ENCODE results near the gene PKHD1.

Gene PKHD1

DNA sequence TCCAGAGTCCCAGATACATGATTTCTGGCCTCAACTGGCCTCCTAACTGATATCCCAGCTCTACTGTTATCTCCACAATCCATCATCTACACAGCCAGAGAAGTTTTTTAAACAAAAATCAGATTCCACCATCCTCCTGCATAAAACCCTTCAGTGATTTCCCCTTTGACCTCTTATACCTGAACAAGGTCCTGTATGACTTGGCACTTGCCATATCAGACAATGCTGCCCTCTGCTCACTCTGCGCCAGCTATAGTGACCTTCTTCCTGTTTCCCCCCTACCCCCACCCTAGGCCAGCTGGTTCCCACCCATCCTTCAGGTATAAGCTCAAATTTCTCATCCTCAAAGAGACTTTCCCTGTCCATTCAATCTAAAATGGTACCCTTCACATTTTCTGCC is 322.2 kb downstream of the PKHD1 start:
- no peak for DNase-seq

GRCh38 chr6:51753635-51754034 is 333.8 kb downstream of the PKHD1 start:
- DNase-seq = no peak

GRCh38 chr6:51743999-51744398 is 343.4 kb downstream of the PKHD1 start:
- DNase-seq = no peak

DNA sequence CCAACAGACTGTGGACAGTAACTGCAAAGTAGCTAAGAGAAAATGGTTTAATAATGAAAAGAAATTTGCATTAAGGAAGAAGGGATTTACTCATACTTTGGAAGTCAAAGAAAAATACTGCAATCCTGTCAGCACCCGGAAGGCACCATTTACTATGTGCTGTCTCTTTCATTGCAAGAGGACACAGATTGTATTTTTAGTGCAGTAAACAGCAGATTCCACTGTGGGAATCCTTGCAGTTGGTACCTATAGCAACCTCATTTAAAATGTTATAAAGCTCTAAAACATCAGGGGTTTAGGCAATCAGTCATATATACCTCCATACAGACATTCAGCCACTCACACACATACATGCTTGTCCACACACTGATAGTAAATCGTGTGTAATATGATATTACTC is 346.8 kb downstream of the PKHD1 start:
- no peak for DNase-seq

GRCh38 chr6:51738614-51739013 is 348.8 kb downstream of the PKHD1 start:
- no peak for DNase-seq

- no peak for DNase-seq
Observed at GRCh38 chr6:51737580-51738360, 349.6 kb downstream of the PKHD1 start.

DNA sequence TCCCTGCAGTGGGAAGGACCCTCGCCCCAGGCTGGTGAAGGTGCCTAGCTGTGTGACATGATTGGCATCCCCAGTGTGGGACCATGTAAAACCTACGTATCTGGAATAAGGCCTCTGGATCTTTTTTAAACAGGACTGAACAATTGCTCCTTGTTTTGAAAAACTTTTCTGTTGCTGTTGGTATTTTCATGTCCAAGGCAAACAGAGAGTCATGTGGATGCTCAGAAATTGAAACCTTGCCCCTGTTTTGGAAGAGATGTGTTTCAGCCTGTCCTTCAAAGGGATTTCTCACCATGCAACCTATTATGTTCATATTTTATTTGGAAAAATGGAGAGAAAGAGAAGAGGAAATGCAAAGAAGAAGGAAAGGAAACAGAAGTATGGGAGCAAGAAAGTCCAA is 362.3 kb downstream of the PKHD1 start:
- DNase-seq = no peak

GRCh38 chr6:51720327-51720726 is 367.1 kb downstream of the PKHD1 start:
- no peak for DNase-seq

- no peak for DNase-seq
Observed at GRCh38 chr6:51719297-51719696, 368.1 kb downstream of the PKHD1 start.

- no peak for DNase-seq
Observed at GRCh38 chr6:51718533-51718932, 368.9 kb downstream of the PKHD1 start.

- no peak for DNase-seq
Observed at GRCh38 chr6:51717477-51717876, 369.9 kb downstream of the PKHD1 start.

DNA sequence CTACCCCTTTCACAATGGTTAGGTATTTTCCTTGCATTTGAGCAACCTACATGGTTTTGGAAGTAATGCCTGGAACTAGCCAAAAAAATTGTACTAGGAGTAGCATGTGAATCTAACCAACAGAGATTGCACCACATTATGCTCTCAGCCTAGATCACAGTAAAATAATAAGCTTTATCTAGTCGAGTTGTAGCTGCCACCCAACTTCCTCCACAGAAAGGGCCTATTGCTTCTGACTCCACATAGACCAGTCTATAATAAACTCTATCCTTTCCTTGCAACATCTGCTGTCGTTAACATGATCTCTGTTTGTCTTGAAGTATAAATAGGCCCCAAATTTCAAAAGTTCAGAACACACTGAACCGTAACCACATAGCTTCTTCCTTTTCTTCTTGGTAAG is 375.5 kb downstream of the PKHD1 start:
- no peak for DNase-seq

DNA sequence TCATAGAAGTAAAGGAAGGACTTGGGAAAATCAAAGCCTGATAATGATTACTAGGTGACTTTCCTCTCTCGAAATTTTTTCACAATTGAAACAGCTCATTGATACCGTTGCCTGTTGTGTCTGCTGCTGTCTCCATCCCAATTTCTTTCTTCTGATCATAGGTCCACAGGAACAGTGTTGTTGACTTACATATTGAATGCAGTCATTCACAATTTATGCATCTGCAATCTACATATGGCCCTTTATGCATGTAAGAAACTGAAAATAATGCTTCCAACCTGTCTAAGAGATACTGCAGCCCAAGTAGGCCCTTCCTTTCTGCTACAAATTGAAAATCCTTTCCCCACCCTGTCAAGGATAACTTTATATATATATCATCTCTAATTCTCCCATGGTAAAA is 381.3 kb downstream of the PKHD1 start:
- no peak for DNase-seq

DNA sequence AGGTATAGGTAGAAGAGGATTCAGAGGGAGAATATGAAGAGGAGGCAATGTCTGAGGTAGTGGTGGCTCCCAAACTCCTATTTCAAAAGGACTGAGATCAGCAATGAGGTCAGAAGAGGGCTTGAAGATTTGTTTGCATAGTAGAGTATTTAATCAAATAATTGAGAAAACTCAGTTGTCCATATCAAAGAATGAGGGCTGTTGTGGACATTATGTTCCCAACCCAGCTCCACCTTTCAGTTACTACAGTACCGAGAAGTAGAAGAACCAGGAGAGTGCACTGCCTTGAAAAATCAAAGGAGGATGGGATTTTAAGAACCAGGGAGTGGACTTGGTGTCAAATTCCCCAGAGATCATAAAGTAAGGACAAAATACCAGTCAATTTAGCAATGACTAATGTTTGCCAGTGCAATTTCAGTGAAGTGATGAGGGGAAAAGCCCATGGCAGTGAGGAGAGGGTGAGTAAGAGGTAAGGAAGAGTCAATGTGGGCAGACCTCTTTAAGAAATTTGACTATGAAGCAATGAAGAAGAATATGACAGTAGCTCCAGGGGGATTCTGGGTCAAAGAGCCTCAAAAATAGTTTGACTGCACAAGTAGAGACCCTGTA is 382.4 kb downstream of the PKHD1 start:
- DNase-seq = no peak

DNA sequence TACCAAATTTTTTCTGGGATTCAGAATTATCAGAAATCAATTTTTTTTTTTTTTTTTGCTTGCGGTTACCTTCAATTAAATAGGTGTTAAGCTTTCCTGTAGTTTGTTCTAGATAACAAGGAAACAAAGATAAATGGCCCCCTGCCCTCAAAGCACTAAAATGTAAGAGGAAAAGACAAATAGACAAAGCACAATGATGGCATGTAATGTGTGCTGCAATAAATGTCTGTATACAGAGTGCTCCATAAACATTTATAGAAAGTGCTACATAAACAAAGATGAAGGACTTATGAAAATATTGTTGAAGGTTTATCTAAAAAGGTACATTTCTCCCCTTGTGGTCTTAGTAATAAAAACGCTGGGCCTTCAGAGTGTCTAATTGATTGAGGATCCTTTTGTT is 384.6 kb downstream of the PKHD1 start:
- no peak for DNase-seq

DNA sequence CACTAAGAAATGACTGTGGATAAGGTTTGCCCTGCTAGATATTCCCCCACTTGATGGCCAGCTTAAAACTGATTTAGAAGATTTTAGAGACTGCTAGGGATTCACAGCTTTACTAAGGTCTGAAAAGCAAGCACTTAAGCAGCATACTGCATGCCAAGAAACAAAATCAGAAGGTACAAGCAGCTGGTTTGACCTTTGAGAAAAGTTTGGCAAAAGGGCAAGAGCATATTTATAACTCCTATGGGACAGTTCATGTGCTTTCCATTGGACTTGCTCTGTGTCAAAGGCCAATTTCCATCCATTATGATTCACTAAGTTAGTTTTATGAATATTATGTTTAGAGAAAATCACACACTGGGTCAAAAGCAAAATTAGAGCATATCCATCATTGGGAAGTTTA is 402.8 kb downstream of the PKHD1 start:
- DNase-seq = no peak

- no peak for DNase-seq
Observed at GRCh38 chr6:51684038-51684437, 403.4 kb downstream of the PKHD1 start.

GRCh38 chr6:51678905-51679620 is 408.4 kb downstream of the PKHD1 start:
- no peak for DNase-seq

- no peak for DNase-seq
Observed at GRCh38 chr6:51678274-51678673, 409.1 kb downstream of the PKHD1 start.

- DNase-seq = no peak
Observed at GRCh38 chr6:51675922-51676275, 411.5 kb downstream of the PKHD1 start.

DNA sequence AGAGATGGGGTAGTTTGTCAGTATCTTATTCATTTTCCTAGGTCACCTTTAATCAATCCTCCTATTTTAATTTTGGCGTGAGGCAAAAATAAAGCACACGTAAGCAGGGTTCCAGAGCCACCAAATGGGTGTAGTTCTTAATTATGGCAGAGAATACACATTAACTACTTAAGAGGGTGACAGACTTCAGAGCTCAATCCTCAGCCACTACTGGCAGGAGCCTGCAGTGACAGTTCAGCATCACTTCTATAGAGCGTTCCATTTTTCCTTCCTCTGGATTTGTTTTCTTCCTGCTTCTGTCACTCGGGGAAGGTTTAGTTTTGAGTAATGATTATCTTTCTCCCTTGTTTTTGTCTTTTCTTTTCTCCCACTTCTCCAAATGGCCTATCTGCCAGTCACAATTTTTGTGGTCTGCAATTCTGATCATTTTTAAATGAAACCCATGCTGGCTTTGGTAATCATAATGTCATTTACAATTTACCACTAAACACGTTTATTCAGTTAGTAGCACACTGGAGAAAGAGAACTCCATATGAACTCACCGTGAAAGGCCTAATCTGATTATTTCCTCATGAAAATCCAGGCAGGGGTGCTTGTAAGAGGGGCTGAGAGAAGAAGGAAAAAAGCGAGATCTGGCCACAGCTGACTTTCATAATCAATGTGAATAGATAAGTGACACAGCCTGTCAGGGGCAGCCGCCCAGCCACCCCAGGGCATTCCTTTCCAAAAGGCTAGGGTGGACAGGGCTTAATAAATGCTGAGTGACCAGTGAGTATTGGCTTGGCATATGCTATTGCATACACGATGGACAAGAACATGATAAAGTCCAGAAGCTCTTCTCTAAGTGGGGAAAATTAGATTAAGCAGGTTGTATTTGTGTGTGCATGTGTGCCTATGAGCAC is 412.1 kb downstream of the PKHD1 start:
- DNase-seq = no peak

- no peak for DNase-seq
Observed at GRCh38 chr6:51663525-51663924, 423.9 kb downstream of the PKHD1 start.

GRCh38 chr6:51660767-51661166 is 426.6 kb downstream of the PKHD1 start:
- no peak for DNase-seq

Measured in KG1 (cell line).